K562 (cell line): ENCODE results near the gene DNAJC2. TPM values are rescaled to one million over a fixed set of nuclear protein-coding genes. Genes with fewer than 3 reads are reported as not detected.

Source experiments
- ELF1 ChIP-seq: fragments of 200-800 bp; sonication (Bioruptor generic); IDR thresholded peaks from 2 replicates; pipeline ENCODE4 v1.6.1; 2016; ENCODE audit warnings: missing genetic modification characterization, missing compliant biosample characterization
- RBM22 ChIP-seq: fragments of 200-400 bp; formaldehyde crosslinking; IDR thresholded peaks from 2 replicates; pipeline ENCODE4 v1.6.1; 2018; ENCODE audit warnings: low read length, low read depth; ENCODE audit not compliant: poor library complexity, severe bottlenecking
- SPI1 ChIP-seq: IDR thresholded peaks from 2 replicates; pipeline ENCODE4 v1.6.1; 2011; ENCODE audit warnings: low read depth, low read length, control low read depth, borderline replicate concordance
- polyA plus RNA-seq, 8 experiments: library from polyadenylated mRNA; depleted of rRNA in 4 of 8; stranded (reverse) in 5 of 8; unstranded in 3 of 8; fragments of >200 nt; fragmentation: Nextera tagmentation in 2 of 8; fragmentation: Illumina TruSeq in 1 of 8; extraction: Ambion mirVana in 2 of 8; extraction: Trizol in 1 of 8; gene quantifications; 2 replicates each; pipeline versions ENCODE4 v1.2.1 to v1.2.3, GENCODE V29; 2011 to 2014; ENCODE audit warnings: inconsistent platforms in 1 of 8, missing spikeins in 1 of 8
- total RNA-seq, 7 experiments: library from RNA; depleted of rRNA in 6 of 7; stranded (reverse); fragments of >200 nt in 6 of 7; fragmentation: Illumina TruSeq in 2 of 7; extraction: Trizol in 2 of 7; gene quantifications; 2 replicates each; pipeline versions ENCODE4 v1.2.1 to v1.2.3, GENCODE V29; 2011 to 2021; ENCODE audit warnings: low replicate concordance in 1 of 7
- TF ChIP-seq, protein P1 (sequence below), 2 experiments: fragments of 450-650 bp in 1 of 2; sonication (generic) in 1 of 2; formaldehyde crosslinking in 1 of 2; IDR thresholded peaks; 2 replicates each; pipeline versions ENCODE4 v1.7.1 to v1.9.0; 2016 to 2022; ENCODE audit warnings: inconsistent platforms in 1 of 2, mild to moderate bottlenecking in 1 of 2, missing genetic modification reagents in 1 of 2
- TF ChIP-seq, protein P2 (sequence below), 2 experiments: fragments of 450-650 bp; formaldehyde crosslinking in 1 of 2; IDR thresholded peaks; 2 replicates each; pipeline versions ENCODE4 v1.4.0 to v1.6.1; 2014 to 2020; ENCODE audit warnings: mild to moderate bottlenecking in 2 of 2, borderline replicate concordance in 1 of 2, low read depth in 1 of 2
- TF ChIP-seq, protein P3 (sequence below): sonication (generic); formaldehyde crosslinking; IDR thresholded peaks from 2 replicates; pipeline ENCODE4 v1.9.0; 2022; ENCODE audit warnings: mild to moderate bottlenecking, missing genetic modification reagents

The DNAJC2 gene
- total and polyA plus RNA-seq, 9 of the 15 experiments (the other 6 are each of a cell fraction or from before 2014, with no cell fraction given) = 40.2 to 157 (median 92.1) TPM

DNA sequence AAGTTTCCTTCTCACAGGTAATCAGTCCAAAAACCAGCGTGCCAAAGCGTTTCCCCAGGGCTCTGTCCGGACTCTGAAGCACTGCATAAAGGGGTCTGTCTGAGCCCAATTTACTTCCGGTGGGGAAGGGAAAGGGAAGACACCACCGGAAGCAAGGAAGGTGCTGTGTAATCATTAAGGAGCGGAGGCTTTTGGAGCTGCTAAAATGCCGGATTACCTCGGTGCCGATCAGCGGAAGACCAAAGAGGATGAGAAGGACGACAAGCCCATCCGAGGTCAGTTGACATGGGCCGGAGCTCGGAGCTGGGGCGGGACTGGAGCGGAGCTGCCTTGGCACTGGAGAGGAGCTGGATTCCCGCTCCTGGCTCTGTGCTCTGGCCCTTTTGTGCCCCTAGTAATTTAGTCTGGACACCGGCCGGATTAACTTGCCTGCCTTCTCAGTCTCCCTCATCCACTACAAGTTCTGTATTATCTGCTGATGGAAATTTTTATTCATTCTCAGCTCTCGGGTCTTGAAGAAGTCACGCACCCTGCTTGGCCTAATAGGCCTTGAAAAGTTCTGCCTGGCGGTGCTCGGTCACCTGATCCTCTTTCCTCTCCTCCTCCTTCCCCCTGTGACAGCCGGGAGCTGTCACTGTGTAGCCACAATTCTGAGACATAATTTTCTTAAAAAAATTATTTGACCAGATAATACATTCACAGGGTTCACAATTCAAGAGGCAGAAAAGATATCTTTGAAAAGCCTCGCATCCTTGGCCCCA, 3.1 kb upstream of the DNAJC2 start, which contains the start of gene PSMC2 (continued):
- TF ChIP-seq, protein P1, sequence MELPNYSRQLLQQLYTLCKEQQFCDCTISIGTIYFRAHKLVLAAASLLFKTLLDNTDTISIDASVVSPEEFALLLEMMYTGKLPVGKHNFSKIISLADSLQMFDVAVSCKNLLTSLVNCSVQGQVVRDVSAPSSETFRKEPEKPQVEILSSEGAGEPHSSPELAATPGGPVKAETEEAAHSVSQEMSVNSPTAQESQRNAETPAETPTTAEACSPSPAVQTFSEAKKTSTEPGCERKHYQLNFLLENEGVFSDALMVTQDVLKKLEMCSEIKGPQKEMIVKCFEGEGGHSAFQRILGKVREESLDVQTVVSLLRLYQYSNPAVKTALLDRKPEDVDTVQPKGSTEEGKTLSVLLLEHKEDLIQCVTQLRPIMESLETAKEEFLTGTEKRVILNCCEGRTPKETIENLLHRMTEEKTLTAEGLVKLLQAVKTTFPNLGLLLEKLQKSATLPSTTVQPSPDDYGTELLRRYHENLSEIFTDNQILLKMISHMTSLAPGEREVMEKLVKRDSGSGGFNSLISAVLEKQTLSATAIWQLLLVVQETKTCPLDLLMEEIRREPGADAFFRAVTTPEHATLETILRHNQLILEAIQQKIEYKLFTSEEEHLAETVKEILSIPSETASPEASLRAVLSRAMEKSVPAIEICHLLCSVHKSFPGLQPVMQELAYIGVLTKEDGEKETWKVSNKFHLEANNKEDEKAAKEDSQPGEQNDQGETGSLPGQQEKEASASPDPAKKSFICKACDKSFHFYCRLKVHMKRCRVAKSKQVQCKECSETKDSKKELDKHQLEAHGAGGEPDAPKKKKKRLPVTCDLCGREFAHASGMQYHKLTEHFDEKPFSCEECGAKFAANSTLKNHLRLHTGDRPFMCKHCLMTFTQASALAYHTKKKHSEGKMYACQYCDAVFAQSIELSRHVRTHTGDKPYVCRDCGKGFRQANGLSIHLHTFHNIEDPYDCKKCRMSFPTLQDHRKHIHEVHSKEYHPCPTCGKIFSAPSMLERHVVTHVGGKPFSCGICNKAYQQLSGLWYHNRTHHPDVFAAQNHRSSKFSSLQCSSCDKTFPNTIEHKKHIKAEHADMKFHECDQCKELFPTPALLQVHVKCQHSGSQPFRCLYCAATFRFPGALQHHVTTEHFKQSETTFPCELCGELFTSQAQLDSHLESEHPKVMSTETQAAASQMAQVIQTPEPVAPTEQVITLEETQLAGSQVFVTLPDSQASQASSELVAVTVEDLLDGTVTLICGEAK (IDR thresholded peaks at IDR 0.05) = peak; percentile 99
- TF ChIP-seq, protein P1 (CRISPR knock-in tag; IDR thresholded peaks at IDR 0.05) = no peak
- TF ChIP-seq, protein P2, sequence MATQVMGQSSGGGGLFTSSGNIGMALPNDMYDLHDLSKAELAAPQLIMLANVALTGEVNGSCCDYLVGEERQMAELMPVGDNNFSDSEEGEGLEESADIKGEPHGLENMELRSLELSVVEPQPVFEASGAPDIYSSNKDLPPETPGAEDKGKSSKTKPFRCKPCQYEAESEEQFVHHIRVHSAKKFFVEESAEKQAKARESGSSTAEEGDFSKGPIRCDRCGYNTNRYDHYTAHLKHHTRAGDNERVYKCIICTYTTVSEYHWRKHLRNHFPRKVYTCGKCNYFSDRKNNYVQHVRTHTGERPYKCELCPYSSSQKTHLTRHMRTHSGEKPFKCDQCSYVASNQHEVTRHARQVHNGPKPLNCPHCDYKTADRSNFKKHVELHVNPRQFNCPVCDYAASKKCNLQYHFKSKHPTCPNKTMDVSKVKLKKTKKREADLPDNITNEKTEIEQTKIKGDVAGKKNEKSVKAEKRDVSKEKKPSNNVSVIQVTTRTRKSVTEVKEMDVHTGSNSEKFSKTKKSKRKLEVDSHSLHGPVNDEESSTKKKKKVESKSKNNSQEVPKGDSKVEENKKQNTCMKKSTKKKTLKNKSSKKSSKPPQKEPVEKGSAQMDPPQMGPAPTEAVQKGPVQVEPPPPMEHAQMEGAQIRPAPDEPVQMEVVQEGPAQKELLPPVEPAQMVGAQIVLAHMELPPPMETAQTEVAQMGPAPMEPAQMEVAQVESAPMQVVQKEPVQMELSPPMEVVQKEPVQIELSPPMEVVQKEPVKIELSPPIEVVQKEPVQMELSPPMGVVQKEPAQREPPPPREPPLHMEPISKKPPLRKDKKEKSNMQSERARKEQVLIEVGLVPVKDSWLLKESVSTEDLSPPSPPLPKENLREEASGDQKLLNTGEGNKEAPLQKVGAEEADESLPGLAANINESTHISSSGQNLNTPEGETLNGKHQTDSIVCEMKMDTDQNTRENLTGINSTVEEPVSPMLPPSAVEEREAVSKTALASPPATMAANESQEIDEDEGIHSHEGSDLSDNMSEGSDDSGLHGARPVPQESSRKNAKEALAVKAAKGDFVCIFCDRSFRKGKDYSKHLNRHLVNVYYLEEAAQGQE (IDR thresholded peaks at IDR 0.05; ENCODE audit: borderline replicate concordance) = peak; percentile 37
- TF ChIP-seq, protein P2 (CRISPR knock-in tag; IDR thresholded peaks at IDR 0.05; ENCODE audit: low read depth) = peak; percentile 62; the same call in 1 of the 2 replicates
- TF ChIP-seq SPI1 = 0 out of 2 replicates have a peak, but pooled peaks have one; percentile 16
- no peak for TF ChIP-seq RBM22
- TF ChIP-seq, protein P3, sequence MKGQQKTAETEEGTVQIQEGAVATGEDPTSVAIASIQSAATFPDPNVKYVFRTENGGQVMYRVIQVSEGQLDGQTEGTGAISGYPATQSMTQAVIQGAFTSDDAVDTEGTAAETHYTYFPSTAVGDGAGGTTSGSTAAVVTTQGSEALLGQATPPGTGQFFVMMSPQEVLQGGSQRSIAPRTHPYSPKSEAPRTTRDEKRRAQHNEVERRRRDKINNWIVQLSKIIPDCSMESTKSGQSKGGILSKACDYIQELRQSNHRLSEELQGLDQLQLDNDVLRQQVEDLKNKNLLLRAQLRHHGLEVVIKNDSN = peak; percentile 78
- TF ChIP-seq ELF1 (tag) = peak; percentile 74
